ENCODE measurements around the gene RNF121.

Gene RNF121

DNA sequence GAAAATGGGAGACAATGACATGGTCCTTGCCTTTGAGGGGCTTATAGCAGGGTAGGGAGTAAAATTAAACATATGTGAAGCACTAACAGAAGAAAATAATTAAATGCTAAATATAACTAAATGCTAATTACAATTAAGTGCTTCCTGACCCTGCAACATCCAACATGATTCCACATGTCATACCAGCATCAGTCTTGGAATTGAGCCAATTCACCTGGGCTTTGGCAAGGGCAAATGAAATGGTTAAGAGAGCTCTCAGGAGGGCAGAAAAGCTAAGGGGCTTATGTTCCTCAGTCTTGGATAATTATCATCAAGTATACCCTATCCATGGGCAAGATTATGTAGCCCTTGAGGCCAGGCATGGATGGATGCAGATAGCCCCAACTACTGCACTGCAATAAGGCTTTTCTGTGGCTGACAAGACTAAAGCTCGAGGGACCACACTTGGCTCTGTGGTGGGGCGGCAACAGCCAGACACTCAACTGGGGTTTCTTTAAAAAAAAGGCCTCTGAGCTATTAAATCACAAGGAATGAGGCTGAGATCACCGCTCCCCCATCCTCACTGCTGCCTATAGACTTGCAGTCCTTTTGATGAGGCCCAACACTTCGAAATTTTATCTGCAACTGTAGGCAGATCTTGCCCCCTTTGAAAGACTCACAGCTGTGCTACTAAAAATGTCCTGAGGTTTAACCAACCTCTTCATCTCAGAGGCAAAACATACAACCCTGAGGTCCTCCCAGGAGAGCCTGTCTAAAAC is 108.9 kb downstream of the RNF121 start:
- no peak for DNase-seq (ENCODE audit: low read depth)

DNA sequence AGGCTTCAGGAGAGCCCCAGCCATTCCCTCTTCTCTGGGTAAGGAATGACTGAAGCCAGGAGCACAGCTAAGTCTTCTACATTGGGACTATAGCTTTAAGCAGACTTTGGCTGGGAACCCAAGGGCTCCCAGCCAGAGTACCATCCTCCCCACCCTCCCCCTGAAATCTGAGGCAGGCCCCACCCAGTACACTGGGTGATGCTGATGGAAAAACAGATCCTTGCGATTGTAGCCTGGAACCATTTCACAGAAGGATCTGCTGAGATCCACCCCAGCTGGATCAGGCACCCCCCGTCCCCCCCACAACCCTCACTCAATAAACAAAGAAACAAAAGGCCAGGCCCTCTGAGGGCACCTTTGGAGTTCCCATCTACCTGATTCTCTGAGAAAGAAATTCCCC is 109.6 kb downstream of the RNF121 start:
- DNase-seq (ENCODE audit: low read depth) = no peak

DNA sequence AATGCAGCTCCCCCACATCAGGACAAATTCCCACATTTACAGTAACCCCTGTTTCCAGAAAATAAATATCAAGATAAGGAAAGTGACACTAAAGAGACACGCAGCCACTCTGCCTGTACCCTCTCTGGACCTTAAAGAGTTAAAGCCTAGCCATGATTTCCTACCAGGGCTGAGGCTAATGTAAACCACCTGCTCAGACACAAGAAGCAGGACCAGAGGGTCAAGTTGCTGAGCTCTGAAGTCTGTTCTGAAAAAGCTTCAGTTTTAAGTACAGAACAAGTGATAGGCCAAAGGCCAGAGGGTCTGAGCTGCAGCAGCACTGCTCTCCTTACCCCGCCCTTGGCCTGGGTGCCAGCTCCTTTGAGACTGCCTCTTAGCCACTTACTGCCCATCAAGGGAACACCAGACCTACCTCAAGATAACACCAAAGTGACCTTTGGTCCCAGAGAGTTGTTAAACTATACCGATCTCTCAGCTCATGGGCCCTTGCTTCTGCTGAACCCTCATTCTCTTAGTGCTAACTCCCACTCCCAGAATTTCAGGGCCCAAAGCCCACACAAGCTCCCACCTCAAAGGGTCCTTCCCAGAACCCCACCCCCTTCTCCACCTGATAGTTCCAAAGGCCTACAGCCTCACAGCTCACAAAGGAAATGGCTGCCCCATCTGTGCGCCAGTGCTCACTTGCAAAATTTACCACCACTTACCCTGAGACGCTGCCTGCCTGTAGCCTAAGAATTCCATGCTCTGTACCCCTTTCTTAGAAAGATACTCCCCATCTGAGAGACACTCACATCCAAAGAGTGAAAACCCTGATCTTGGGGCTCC is 110.4 kb downstream of the RNF121 start:
- DNase-seq (ENCODE audit: low read depth) = no peak

DNA sequence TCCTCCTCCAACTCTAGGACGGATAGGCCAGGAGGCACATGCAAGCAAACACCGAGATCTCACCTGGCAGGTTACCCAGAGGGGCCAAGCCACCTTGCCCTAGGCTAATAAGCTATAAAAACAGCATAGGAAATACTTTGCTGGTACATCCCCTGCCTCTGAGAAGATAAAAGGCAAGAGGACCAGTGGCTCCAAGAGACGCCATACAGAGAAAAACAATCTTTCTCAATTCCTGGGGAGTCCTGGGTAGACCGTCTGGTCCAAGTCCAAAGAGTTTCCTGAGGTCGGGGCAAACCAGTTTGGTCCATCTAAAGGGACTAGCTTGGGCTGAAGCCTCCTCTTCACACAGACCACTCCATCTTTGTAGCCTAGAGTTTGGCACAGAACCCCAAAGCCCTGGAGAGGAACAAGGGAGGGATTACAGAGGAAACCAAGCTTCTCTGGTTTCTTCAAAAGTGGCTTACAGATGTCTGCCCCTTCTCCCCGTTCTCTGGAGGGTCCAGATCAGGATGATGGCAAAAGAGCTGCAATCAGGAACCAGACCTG is 111.1 kb downstream of the RNF121 start:
- no peak for DNase-seq (ENCODE audit: low read depth)

DNA sequence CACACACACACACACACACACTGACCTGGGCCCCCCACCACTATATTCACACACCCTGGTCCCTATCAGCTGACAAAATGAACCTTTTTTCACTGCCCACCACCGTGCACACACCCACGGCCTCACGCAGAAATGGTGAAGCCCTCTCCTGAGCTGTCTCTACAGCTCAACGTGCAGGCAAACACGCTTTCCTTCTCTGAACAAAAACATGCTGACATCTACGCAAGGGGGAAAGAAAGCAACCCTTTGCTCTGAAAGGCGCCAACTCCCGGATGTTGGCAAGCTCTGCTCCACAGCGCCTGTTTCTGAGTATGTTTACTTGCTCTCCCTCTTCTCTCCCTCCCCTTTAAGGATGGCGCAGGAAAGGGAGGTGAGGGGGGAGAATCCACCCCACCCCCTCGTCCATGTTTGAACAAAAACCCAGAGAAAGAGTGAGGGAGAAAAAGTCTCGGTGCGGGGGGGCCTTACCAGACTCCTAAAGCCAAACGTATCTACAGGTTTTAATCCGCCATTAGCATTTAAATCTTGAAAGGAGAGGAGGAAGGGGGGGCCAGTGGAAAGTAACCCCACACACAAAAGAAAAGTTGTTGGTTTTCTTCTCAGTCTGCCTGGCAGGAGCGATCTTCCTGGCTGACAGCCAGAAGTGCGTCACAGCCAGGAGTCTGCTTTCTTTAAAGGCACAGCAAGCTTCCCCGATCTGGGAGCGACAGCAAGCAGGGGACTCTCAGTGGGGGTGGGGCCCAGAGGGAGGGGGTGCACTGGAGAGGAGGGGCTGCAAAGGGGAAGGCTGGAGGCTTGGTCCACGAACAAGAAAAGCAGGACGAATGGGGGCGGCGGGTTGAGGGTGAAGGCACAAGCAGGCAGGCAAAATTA is 111.9 kb downstream of the RNF121 start:
- DNase-seq (ENCODE audit: low read depth) = peak; percentile 64

DNA sequence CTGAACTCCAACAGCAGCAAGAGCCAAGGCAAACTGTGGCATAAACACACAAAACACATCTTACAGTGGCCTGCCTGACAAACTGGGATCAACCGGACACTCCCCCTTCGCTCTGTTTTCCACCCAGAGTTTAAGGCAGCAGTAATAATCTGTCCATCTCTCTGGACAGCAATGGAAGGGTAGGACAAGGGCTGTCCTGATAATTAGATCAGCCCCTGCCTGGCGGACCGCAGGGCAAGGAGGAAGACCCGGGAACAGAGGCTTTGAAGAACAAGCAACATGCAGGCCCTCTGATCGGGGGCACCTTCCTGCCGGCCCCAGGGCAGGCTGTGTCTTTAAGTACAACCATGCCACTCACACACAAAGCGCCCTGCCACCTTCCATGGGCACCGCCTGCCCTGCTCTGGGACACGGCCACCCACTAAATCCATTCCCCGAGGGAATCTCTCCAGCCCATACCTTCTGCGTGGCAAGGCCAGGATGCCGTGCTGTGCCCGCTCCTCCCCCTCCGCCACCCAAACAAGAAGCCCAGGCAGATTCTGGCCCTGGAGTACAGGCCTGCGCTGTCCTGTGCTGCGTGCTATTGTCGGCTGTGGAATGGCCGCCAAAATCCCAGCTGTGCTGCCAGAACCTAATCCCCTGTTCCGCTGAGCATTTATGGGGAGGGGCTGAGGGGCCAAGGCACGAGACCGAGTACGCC is 112.7 kb downstream of the RNF121 start:
- DNase-seq (ENCODE audit: low read depth) = peak; percentile 17

DNA sequence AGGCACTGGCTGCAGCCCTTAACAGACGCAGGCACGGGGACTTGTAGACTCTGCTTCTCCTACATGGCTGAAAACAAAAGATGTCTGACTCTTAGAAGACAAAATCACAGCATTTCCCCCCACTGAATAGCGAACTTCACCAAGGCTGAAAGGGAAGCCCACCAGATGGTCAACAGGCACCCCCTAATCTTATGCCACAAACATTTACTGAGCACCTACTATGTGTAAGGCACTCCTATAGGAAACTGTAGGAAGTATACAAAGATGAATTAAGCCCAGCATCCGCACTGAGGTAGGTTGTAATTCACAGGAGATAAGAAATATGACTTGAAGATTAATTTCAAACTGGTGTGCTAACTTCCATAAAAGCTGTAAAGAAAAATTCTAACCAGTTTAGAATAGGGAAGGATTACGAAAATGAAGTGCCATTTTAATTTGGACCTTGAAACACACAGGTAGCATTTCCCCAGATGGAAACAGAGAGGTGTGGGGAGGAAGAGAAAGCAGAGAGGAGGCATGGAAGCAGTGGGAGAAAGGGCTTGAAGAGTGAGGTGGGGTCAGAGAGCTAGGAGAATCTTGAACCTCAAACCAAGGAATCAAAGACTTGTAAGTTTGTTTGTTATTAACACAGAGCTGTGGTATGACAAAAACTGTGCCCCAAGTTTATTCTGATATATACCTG is 113.4 kb downstream of the RNF121 start:
- no peak for DNase-seq (ENCODE audit: low read depth)

DNA sequence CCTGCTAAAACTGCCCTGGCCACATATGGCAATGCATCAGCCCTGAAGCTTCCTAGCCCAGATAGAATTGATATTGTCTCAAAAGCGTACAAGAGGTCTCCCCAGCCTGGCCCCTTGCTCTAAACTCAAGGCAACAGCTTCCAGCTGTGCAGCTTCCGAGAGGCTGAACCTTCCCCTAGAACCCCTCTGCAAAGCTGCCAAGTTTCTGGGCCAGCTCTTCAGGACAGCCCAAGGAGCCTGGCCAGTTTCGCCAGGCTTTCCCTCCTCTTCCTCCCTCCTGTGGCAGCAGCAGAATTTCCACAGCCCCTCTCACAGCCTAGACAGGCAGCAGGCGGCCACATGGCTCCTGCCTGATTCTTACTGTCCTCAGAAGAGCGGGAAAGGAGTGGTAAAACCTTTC is 117.0 kb downstream of the RNF121 start:
- no peak for DNase-seq (ENCODE audit: low read depth)
